ENCODE results near the gene KTN1.

Gene KTN1

DNA sequence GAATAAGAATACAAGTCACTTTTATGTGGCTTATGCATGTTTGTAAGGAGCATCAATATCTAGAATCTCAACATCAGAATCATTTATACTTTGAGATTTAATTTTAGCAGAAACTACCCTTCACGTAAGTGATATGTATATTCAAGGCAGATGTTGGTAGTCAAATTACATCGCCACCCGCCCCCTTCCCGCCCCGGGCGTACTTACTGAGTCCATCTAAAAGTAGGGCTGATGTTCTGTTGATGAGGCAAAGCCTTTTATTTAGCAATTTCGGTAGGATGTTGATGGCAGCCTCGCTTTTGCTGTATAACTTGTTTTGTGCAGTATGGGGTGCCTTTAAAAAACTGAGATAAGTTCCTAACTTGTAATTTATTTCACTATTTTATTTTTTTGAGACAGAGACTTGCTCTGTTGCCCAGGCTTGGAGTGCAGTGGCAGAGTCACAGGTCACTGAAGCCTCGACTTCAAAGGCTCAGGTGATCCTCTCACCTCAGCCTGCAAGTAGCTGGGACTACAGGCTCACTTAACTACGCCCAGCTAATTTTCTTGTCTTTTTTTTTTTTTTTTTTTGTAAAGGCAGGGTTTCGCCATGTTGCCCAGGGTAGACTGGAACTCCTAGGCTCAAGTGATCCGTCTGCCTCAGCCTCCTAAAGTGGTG, 30.8 kb downstream of the KTN1 start:
- no peak for DNase-seq

GRCh38 chr14:55611859-55612258, 31.9 kb downstream of the KTN1 start:
- DNase-seq: no peak

DNA sequence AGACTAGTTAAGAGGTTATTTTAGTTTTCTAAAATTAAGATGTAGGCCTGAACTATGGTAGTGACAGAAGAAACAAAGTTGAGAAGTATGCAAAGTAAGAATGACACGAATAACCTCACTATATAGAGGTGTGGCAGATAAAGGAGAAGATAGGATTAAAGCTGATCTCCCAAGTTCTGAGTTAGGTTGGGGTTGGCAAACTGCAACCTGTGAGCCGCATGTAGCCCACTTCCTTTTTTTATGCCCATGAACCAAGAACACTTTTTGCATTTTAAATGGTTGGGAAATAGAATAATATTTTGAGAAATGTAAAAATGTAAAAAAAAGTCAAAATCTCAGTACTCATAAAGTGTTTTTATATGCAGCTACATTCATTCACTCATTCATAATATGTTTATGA, 34.3 kb downstream of the KTN1 start:
- no peak for DNase-seq

DNA sequence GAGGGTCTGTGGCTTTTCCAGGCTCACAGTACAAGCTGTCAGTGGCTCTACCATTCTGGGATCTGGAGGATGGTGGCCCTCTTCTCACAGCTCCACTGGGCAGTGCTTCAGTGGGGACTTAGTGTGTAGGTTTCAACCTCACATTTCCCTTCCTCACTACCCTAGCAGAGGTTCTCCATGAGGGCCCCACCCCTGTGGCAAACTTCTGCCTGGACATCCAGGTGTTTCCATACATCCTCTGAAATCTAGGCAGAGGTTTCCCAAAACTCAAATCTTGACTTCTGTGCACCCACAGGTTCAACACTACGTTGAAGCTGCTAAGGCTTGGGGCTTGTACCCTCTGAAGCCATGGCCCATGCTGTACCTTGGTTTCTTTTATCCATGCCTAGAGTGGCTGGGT, 40.3 kb downstream of the KTN1 start:
- DNase-seq: no peak

DNA sequence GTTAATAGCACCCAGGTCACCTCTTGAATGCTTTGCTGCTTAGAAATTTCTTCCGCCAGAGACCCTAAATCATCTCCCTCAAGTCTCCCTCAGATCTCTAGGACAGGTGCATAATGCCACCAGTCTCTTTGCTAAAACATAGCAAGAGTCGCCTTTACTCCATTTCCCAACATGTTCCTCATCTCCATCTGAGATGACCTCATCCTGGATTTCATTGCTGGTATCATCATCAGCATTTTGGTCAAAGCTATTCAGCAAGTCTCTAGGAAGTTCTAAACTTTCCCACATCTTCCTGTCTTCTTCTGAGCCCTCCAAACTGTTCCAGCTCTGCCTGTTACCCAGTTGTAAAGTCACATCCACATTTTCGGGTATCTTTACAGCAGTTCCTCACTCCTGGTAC, 41.0 kb downstream of the KTN1 start:
- DNase-seq: no peak

DNA sequence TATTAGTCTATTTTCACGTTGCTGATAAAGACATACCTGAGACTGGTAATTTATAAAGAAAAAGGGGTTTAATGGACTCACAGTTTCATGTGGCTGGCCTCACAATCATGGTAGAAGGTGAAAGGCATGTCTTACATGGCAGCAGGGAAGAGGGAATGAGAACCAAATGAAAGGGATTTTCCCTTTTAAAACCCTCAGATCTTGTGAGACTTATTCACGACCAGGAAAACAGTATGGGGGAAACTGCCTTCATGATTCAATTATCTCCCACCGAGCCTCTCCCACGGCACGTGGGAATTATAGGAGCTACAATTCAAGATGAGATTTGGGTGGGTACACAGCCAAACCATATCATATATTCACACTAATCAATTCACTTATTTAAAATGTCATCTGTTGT, 41.4 kb downstream of the KTN1 start:
- no peak for DNase-seq

DNA sequence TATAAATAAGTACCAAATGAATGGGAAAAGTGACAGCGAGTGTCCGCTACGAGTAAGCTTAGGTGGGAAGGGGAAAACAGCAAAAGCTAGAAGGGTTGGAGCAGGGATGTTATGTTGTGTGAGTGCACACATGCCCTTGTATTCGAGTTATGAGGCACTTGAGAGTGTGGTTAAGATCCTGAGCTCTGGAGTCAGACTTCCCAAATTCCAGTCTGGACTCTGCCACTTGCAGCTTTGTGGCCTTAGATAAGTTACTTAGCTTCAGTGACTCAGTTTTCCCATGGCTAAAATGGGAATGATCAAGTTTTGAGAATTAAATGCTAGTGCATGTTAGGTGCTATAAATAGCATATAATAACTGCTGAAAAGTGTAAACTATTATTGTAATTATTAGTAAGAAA, 44.9 kb downstream of the KTN1 start:
- DNase-seq: no peak

DNA sequence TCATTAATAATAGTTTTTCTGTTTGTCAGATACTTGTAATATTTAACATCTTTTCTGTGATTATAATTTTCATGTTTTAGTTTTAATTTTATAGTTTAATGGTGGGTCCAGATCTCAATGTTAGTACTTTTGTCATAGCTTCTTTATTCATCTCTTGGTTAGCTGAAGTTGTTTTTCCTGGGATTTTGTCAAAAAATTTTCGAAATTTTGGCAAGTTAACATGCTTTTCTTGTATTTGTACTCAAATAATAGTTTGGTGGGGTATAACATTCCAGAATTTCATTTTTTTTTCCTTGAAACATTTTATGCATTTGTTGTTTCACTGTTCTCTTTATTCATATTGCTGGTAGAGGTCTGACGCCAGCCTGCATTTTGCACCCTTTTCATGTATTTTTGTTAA, 45.5 kb downstream of the KTN1 start:
- no peak for DNase-seq

DNA sequence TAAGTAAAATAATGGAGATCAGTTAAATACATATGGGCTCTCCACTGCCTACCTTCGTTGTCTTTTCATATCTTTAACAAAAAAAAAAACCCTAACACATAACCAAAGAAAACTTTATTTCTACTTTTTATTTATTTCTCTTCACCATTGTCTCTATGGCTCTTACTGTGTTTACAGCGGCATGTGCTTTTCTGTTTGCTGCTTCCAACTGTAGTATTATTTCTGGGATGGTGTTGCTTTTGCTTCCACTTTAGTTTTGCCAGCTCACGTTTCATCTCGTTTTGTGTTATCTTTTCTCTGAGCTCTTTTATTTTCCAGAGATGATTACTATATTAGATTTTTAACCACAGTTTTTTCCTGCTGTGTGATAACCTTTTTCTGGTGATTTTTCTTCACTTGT, 46.1 kb downstream of the KTN1 start:
- no peak for DNase-seq

DNA sequence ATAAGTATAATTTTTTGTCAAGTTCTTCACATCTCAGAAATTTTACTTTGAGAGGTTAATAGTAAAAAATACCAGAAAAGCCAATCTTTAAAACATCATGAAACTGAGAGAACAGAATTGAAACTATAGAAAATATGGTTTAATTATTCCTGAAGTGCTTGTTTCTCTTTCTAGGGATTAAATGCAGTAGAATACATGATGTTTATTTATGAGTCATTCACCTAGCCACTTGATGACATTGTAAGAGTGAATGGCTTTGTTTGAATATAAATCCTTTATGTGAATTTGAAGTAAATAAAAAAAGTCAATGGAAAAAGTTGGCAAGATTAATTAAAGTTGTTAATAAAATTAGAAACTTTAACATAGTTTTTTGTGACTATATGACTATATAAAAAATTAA, 48.4 kb downstream of the KTN1 start:
- DNase-seq: no peak

DNA sequence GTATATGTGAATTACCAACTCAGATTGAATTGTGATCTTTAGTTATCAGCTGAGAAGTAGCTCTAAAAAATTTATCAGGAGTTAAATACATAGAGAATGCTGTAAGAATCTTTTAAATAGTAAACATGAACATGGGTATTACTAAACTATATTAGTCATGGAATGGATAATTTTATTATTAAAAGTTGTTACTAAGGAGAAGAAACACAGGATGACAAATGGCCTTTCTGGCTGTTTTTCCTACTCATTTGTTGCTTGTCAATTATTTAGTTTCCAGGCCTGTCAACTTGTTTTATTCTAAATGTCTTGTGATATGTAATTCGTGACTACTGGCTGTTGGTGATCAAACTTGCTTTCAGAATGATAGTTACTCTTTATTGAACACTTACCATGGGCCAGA, 58.7 kb downstream of the KTN1 start:
- DNase-seq: no peak

GRCh38 chr14:55641290-55641689, 61.3 kb downstream of the KTN1 start:
- no peak for DNase-seq

DNA sequence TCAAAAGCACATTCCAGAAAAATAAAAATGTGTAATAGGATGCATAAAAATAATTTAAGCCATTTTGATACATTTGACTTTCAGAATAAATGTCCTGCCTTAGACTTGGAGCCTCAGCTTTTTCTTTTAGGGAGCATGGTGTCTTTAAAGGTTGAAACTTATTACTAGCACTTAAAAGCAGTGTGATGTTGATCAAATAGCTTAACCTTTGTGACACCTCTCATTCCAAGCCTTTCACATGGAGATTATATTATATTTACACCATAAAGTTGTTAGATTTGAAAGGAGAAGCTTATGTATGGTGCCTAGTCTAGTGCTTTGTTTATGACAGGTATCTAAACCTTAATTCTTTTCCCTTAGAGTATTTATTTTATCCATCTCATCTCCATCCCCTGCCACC, 61.9 kb downstream of the KTN1 start:
- no peak for DNase-seq

DNA sequence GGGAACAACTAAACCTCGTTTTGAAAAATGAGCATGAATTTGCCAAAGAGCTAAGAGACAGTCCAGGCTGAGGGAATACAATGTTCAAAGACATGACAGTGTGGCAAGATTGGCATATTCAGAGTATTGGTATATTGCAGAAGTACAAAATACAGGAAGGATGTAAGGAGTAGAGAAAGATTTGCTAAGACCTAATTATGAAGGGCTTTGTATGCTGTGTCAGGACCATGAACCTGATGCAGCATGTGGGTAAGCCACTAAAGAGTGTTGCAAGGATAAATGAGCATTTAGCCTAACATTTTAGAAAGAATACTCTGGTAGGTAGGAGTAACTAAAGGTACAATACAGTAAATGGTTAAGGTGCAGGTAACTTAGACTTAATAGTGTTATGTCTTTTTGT, 65.1 kb downstream of the KTN1 start:
- DNase-seq: no peak

- no peak for DNase-seq
Observed at GRCh38 chr14:55645845-55646832, 66.1 kb downstream of the KTN1 start.

DNA sequence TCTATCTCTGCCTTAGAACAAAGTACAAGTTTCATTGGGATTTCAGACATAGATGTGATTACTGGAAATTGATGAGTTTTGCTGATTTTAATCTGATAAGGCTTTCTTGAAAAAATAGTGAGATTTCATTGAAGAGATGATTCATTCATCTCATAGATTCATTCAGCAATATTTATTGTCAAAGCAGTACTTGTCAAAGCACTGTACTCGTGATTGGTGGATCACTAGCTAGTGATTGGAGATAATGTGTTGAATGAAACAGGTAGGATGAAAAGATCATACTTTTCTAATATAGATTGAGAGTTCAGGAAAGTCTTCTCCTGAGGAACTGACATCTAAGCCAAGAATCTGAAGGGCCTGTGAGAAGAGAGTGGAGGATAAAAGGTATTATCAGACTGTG, 71.0 kb downstream of the KTN1 start:
- no peak for DNase-seq

- DNase-seq: no peak
Observed at GRCh38 chr14:55654243-55654642, 74.2 kb downstream of the KTN1 start.

- no peak for DNase-seq
Observed at GRCh38 chr14:55661029-55661428, 81.0 kb downstream of the KTN1 start.

- DNase-seq: no peak
Observed at GRCh38 chr14:55662752-55663151, 82.7 kb downstream of the KTN1 start.

- DNase-seq: no peak
Observed at GRCh38 chr14:55665067-55665675, 85.2 kb downstream of the KTN1 start.

- DNase-seq: no peak
Observed at GRCh38 chr14:55667801-55668200, 87.8 kb downstream of the KTN1 start.

- DNase-seq: no peak
Observed at GRCh38 chr14:55671641-55672040, 91.6 kb downstream of the KTN1 start.

GRCh38 chr14:55673048-55673447, 93.0 kb downstream of the KTN1 start:
- DNase-seq: no peak

DNA sequence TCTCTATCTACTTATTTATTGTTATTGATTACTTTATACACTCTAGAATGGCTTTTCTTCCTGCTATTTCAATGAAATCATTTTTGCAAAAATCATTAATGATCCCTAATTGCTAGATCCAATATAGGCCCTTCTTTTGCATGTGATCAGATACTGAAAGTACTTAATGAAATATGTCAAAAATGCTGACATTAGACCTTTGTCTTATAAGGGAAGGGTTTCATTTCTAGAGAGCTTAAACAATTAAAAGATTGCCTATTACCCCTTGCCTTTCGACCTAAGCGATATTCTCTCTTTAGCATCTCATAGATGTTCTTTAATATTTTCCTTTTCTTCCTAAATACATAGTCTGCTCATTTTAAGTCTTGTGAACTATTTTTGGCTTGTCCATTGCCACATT, 101.1 kb downstream of the KTN1 start:
- DNase-seq: no peak
